H9 (cell line): ENCODE measurements around the gene FHIT. TPM values are rescaled to one million over a fixed set of nuclear protein-coding genes. Genes with fewer than 3 reads are reported as not detected.

Experiments
- DNase-seq: peaks from one replicate; pipeline ENCODE4 v3.0.0-alpha.2; 2017
- H2AFZ ChIP-seq: one replicate; pipeline ENCODE4 v1.6.1; 2013; ENCODE audit warnings: mild to moderate bottlenecking, low read length, control low read depth, moderate library complexity
- H2AK5ac ChIP-seq: 2 replicates; pipeline ENCODE4 v1.6.1; 2013; ENCODE audit warnings: low read length, control low read depth, mixed read lengths; ENCODE audit not compliant: insufficient read length
- H2BK120ac ChIP-seq: one replicate; pipeline ENCODE4 v1.6.1; 2013; ENCODE audit warnings: low read depth, mild to moderate bottlenecking, low read length, control low read depth, inconsistent platforms; ENCODE audit not compliant: poor library complexity, severe bottlenecking
- H2BK12ac ChIP-seq: 2 replicates; pipeline ENCODE4 v1.6.1; 2013; ENCODE audit warnings: low read length, control low read depth, mixed read lengths, low read depth; ENCODE audit not compliant: insufficient read length
- H2BK15ac ChIP-seq: 2 replicates; pipeline ENCODE4 v1.6.1; 2013; ENCODE audit warnings: low read depth, low read length, control low read depth
- H2BK20ac ChIP-seq: one replicate; pipeline ENCODE4 v1.6.1; 2013; ENCODE audit warnings: low read depth, mild to moderate bottlenecking, low read length, control low read depth, inconsistent platforms; ENCODE audit not compliant: poor library complexity, severe bottlenecking
- H2BK5ac ChIP-seq: 2 replicates; pipeline ENCODE4 v1.6.1; 2013; ENCODE audit warnings: low read length, control low read depth, mixed read lengths; ENCODE audit not compliant: insufficient read length
- H3K14ac ChIP-seq: 2 replicates; pipeline ENCODE4 v1.6.1; 2013; ENCODE audit warnings: low read length, control low read depth; ENCODE audit not compliant: insufficient read depth
- H3K18ac ChIP-seq: 2 replicates; pipeline ENCODE4 v1.6.1; 2013; ENCODE audit warnings: low read depth, mild to moderate bottlenecking, mixed read lengths, low read length, control low read depth; ENCODE audit not compliant: insufficient read length
- H3K23ac ChIP-seq: 2 replicates; pipeline ENCODE4 v1.6.1; 2013; ENCODE audit warnings: low read length, control low read depth, mixed read lengths, low read depth; ENCODE audit not compliant: insufficient read length
- H3K23me2 ChIP-seq: 2 replicates; pipeline ENCODE4 v1.6.1; 2013; ENCODE audit warnings: low read depth, mild to moderate bottlenecking, mixed read lengths, low read length, control low read depth; ENCODE audit not compliant: insufficient read length, poor library complexity, severe bottlenecking
- H3K27ac ChIP-seq: 2 replicates; pipeline ENCODE4 v1.5.1; 2013; ENCODE audit warnings: low read length, control low read depth, mixed read lengths, low read depth; ENCODE audit not compliant: insufficient read length
- H3K27me3 ChIP-seq: 2 replicates; pipeline ENCODE4 v1.6.1; 2013; ENCODE audit warnings: low read length, control low read depth, inconsistent platforms; ENCODE audit not compliant: insufficient read depth
- H3K4ac ChIP-seq: 2 replicates; pipeline ENCODE4 v1.6.1; 2013; ENCODE audit warnings: low read depth, mild to moderate bottlenecking, control low read depth, inconsistent platforms, low read length, moderate library complexity
- H3K4me1 ChIP-seq: 2 replicates; pipeline ENCODE4 v1.6.1; 2013; ENCODE audit warnings: low read length, control low read depth, inconsistent platforms; ENCODE audit not compliant: insufficient read depth
- H3K4me2 ChIP-seq: 2 replicates; pipeline ENCODE4 v1.6.1; 2013; ENCODE audit warnings: low read length, control low read depth, mixed read lengths; ENCODE audit not compliant: insufficient read length, insufficient read depth
- H3K56ac ChIP-seq: 2 replicates; pipeline ENCODE4 v1.6.1; 2013; ENCODE audit warnings: low read depth, mild to moderate bottlenecking, mixed read lengths, low read length, control low read depth; ENCODE audit not compliant: insufficient read length
- H3K79me1 ChIP-seq: 2 replicates; pipeline ENCODE4 v1.6.1; 2013; ENCODE audit warnings: low read depth, mild to moderate bottlenecking, moderate library complexity, low read length, control low read depth, inconsistent platforms; ENCODE audit not compliant: insufficient read depth, poor library complexity, severe bottlenecking
- H3K79me2 ChIP-seq: 2 replicates; pipeline ENCODE4 v1.6.1; 2013; ENCODE audit warnings: low read length, control low read depth, inconsistent platforms; ENCODE audit not compliant: insufficient read depth
- H3K9ac ChIP-seq: 2 replicates; pipeline ENCODE4 v1.6.1; 2013; ENCODE audit warnings: low read length, control low read depth, mixed read lengths; ENCODE audit not compliant: insufficient read length; ENCODE audit errors: extremely low read depth
- H3K9me3 ChIP-seq: one replicate; pipeline ENCODE4 v1.6.1; 2013; ENCODE audit warnings: low read depth, low read length, inconsistent platforms; ENCODE audit not compliant: control insufficient read depth
- H3T11ph ChIP-seq: one replicate; pipeline ENCODE4 v1.6.1; 2013; ENCODE audit warnings: mild to moderate bottlenecking, low read length, control low read depth, inconsistent platforms
- H4K20me1 ChIP-seq: one replicate; pipeline ENCODE4 v1.6.1; 2013; ENCODE audit not compliant: control insufficient read depth, insufficient read length, insufficient read depth
- H4K5ac ChIP-seq: 2 replicates; pipeline ENCODE4 v1.6.1; 2013; ENCODE audit warnings: low read depth, mild to moderate bottlenecking, mixed read lengths, low read length, control low read depth; ENCODE audit not compliant: insufficient read length
- H4K8ac ChIP-seq: replicated peaks from 2 replicates; pipeline ENCODE4 v1.6.1; 2013; ENCODE audit warnings: low read length, control low read depth, mixed read lengths, low read depth; ENCODE audit not compliant: insufficient read length
- H4K91ac ChIP-seq: 2 replicates; pipeline ENCODE4 v1.6.1; 2013; ENCODE audit warnings: low read depth, mild to moderate bottlenecking, moderate library complexity, mixed read lengths, low read length, control low read depth; ENCODE audit not compliant: insufficient read length
- H3K27ac Mint-ChIP-seq, 3 experiments: 2 replicates in 2 of 3; 3 replicates in 1 of 3; pipeline ENCODE4 v1.8.0; 2020 to 2021; ENCODE audit warnings: mixed read lengths in 3 of 3, mild to moderate bottlenecking in 1 of 3, moderate library complexity in 1 of 3
- H3K27me3 Mint-ChIP-seq: 2 replicates; pipeline ENCODE4 v1.8.0; 2021; ENCODE audit warnings: low read depth, mild to moderate bottlenecking, moderate library complexity, mixed read lengths
- H3K36me3 Mint-ChIP-seq, 3 experiments: 2 replicates in 2 of 3; 3 replicates in 1 of 3; pipeline ENCODE4 v1.8.0; 2020 to 2021; ENCODE audit warnings: low read depth in 3 of 3, mixed read lengths in 3 of 3; ENCODE audit not compliant: insufficient read depth in 1 of 3
- H3K4me1 Mint-ChIP-seq, 2 experiments: 2 replicates each; pipeline ENCODE4 v1.8.0; 2020; ENCODE audit warnings: mixed read lengths in 2 of 2
- H3K4me3 Mint-ChIP-seq, 2 experiments: 2 replicates in 1 of 2; 3 replicates in 1 of 2; pipeline ENCODE4 v1.8.0; 2020 to 2021; ENCODE audit warnings: mild to moderate bottlenecking in 2 of 2, mixed read lengths in 2 of 2, moderate library complexity in 1 of 2
- H3K9me3 Mint-ChIP-seq, 2 experiments: 2 replicates in 1 of 2; 3 replicates in 1 of 2; pipeline ENCODE4 v1.8.0; 2020; ENCODE audit warnings: mild to moderate bottlenecking in 2 of 2, mixed read lengths in 2 of 2, moderate library complexity in 1 of 2
- CTCF ChIP-seq: fragments of 200-600 bp; sonication (generic); conservative IDR thresholded peaks from 3 replicates; pipeline ENCODE4 v1.8.0; 2021; ENCODE audit warnings: antibody characterized with exemption, mild to moderate bottlenecking
- WGBS: extraction: QIAGEN DNeasy Blood & Tissue Kit; methylation state at CpG from one replicate; pipeline ENCODE4 v1.1.7; 2013; ENCODE audit warnings: missing lambda C conversion rate, low lambda C conversion rate, mixed read lengths; ENCODE audit not compliant: insufficient read length; ENCODE audit errors: extremely low coverage; 5-methylcytosine and 5-hydroxymethylcytosine counted together
- total RNA-seq: library from RNA; stranded (reverse); gene quantifications from 2 replicates; pipeline ENCODE4 v1.2.1, GENCODE V29; 2021

FHIT gene
- total RNA-seq, 1 experiment from 2014 or later, result 3.0 TPM

GRCh38 chr3:59866076-59866475 is 1385.2 kb downstream of the FHIT start:
- H3K4me2 ChIP-seq, result no peak overlapping the region
- Mint-ChIP-seq H3K27me3 (peaks cover 1% of the 10 kb centered on the region; the same call in 1 of the 2 replicates), H3K9me3 (peaks cover 3 to 9% of the 10 kb centered on the region in 2 experiments; a peak in 4 of 5 replicates), H3K4me1 (peaks cover 2% of the 10 kb centered on the region in 2 experiments; a peak in 1 of 4 replicates), H3K36me3 (no peaks in the 10 kb centered on the region; a peak in 3 of 7 replicates), H3K4me3 (no peak overlapping the region), H3K27ac (no peak overlapping the region; a peak in 1 of 7 replicates)
- no peaks in the 10 kb centered on the region for H3K9me3 ChIP-seq
- DNase-seq, result no peak
- no peak overlapping the region for H3K9ac ChIP-seq
- no peak overlapping the region for H3K4ac ChIP-seq
- H3K18ac ChIP-seq, result no peak overlapping the region
- no peak overlapping the region for H2BK12ac ChIP-seq
- H2AFZ ChIP-seq, result no peak overlapping the region
- H3K56ac ChIP-seq, result no peak overlapping the region
- H2AK5ac ChIP-seq, result no peak overlapping the region
- no CpG with 5 or more reads among the region's 5 CpGs for WGBS
- H2BK20ac ChIP-seq, result no peak overlapping the region
- no peaks in the 10 kb centered on the region for H3K4me1 ChIP-seq
- H2BK120ac ChIP-seq, result no peak overlapping the region
- H3K27me3 ChIP-seq, result no peaks in the 10 kb centered on the region
- no peak overlapping the region for H3K27ac ChIP-seq
- no peaks in the 10 kb centered on the region for H4K20me1 ChIP-seq
- TF ChIP-seq CTCF, result no peak
- no peaks in the 10 kb centered on the region for H3K79me1 ChIP-seq
- H3K79me2 ChIP-seq, result no peaks in the 10 kb centered on the region
- no peaks in the 10 kb centered on the region for H3K23me2 ChIP-seq
- no peak overlapping the region for H2BK15ac ChIP-seq
- no peak overlapping the region for H4K91ac ChIP-seq
- H3T11ph ChIP-seq, result no peak overlapping the region
- H4K5ac ChIP-seq, result no peak overlapping the region
- H3K23ac ChIP-seq, result no peak overlapping the region
- H3K14ac ChIP-seq, result no peak overlapping the region
- no peak overlapping the region for H4K8ac ChIP-seq
- no peak overlapping the region for H2BK5ac ChIP-seq
